K562 treated with DMSO at 1 percent for 12 hours (cell line): ENCODE results near the gene PLA2G3. TPM values are rescaled to one million over a fixed set of nuclear protein-coding genes. Genes with fewer than 3 reads are reported as not detected.

Source experiments
- total RNA-seq: library from RNA; unstranded; fragments of 300-600 nt; gene quantifications from 2 replicates; pipeline ENCODE4 v1.2.3, GENCODE V29; 2022; ENCODE audit not compliant: insufficient read depth

The PLA2G3 gene
- total RNA-seq = 0.83 TPM in 1 of 2 replicates, not detected in the other

GRCh38 chr22:31139866-31140716, at the start of gene PLA2G3:
Gene PLA2G3 (minus strand): TSS chr22:31140508. CDS start chr22:31140354, 154 bp downstream.

GRCh38 chr22:31122532-31123291, 17.6 kb downstream of the PLA2G3 start, which contains the start of gene INPP5J:
Gene INPP5J (plus strand): TSS chr22:31122966. CDS start chr22:31123015, 49 bp downstream.

GRCh38 chr22:31107178-31107893, 33.0 kb downstream of the PLA2G3 start, which contains the start of gene SELENOM:
Gene SELENOM (minus strand): TSS chr22:31107568. CDS start chr22:31107505, 63 bp downstream.

Other genes with a start within 250 kb of the PLA2G3 start
- gene MORC2, start 171.7 kb downstream of the PLA2G3 start, total RNA-seq = 11.3 and 19.0 TPM in 2 replicates
- 9.1 and 48.2 TPM in 2 replicates for gene TUG1, start 171.2 kb downstream of the PLA2G3 start, total RNA-seq
- gene SMTN, start 59.2 kb downstream of the PLA2G3 start, total RNA-seq = 27.8 and 42.3 TPM in 2 replicates
- 61.9 and 124 TPM in 2 replicates for gene SELENOM, start 32.9 kb downstream of the PLA2G3 start, total RNA-seq
- 23.7 and 24.6 TPM in 2 replicates for gene INPP5J, start 17.5 kb downstream of the PLA2G3 start, total RNA-seq
- 15.3 and 25.5 TPM in 2 replicates for gene RNF185, start 19.7 kb upstream of the PLA2G3 start, total RNA-seq
- gene LIMK2, start 71.8 kb upstream of the PLA2G3 start, total RNA-seq = 7.3 and 13.9 TPM in 2 replicates
- 0.66 and 2.4 TPM in 2 replicates for gene PIK3IP1, start 152.0 kb upstream of the PLA2G3 start, total RNA-seq
- gene PATZ1, start 205.8 kb upstream of the PLA2G3 start, total RNA-seq = 4.7 and 7.1 TPM in 2 replicates